IPS-NIHi11 (cell line): ENCODE results near the gene MAJIN.

Experiments used
- DNase-seq: peaks from one replicate; pipeline ENCODE4 v3.0.0; 2012; ENCODE audit warnings: mixed read lengths, low spot score

Gene MAJIN

DNA sequence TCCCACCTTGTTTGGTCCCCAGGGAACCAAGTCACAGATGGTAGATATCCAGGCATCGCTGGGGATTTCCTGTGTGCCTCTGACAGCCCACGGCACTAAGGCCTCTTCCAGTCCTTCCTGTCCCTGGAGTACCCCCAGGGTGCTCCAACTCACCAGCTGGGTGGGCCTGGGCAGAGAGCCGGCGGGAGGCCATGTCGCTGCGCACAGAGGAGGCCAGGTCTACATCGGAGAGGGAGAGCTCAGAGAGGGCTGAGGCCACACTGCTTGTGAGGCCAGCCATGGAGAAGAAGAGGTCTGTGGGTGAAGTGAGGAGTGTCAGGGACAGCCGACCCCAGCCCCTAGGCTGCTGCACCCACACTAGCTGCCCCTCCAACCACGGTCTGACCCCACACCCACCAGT is 60.2 kb downstream of the MAJIN start:
- no peak for DNase-seq

DNA sequence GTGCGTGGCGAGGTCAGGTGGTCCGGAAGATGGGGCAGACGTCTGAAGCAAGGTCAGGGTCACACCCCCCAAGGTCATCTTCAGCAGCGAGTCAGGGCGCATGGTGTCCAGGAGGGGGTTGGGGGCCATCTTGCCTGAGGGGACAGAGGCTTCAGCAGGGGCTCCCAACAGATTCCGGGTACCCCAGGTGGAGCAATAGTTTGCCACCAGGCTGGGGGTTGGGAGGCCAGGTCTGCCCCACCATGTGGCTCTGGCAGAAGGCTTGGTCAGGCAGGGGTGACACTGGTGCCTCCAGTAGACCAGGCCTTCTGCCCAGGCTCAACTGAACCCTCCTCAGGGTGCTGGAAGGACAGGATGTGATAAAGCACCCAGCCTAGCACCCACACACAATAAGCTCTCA is 60.8 kb downstream of the MAJIN start:
- no peak for DNase-seq

DNA sequence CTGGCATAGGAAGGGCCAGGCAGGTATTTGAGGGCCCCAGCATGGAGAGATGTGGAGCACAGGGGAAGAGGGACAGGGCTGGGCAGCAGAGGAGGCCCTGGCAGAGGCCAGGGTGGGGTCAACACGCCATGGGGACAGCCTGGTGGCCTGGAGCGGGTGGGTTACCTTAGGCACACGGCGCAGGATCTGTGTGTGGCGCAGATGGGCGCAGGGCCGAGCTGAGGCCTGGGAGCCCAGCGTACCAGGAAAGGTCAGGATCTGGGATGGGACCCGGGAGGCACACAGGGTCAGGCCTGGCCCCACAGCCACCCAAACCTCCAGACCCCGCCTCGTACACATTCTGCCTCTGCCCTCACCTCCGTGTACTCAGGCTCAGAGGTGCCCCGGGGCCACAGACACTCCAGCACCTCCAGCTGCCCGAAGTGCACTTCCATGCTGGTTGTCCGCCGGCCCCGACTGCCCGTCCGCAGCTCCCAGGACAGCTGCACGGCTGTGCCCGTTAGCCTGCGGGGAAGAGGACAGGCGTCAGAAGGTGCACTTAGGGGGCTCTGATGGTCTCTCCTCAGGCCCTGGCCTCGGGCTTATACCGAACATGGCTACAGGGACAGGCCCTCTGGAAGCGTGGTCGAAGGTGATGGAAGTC is 61.3 kb downstream of the MAJIN start:
- no peak for DNase-seq

DNA sequence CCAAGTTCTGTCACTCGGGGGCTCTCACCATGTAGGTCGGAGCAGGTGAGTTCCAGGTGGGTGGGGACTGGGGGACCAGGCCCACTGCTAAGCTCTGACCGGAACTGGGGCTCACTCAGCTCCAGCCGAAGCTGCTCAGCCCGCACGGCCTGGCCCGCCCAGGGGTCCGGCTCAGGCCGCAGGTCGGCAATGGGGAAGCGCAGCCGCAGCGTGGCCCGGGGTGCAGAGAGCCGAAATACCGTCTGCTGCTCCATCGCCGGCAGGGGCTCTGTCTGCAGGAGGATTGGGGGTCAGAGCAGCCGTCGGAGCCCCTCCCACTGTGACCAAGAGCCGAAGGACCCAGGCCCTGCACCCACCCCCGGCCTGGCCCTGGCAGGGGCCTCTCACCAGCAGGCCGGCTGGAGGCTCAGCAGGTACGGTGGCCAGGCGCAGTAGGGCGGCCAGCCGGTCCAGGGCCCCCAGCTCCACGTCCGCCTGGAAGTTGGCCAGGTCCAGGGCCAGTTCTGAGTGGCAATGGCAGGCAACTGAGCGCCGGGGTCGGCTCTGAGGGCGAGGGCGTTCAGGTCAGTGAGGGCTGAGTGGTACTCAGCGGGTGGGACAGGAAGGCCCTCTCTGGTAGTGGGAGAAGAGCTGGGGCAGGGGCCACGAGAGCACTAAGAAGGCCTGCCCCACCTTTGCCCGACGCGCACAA is 62.1 kb downstream of the MAJIN start:
- DNase-seq: no peak

DNA sequence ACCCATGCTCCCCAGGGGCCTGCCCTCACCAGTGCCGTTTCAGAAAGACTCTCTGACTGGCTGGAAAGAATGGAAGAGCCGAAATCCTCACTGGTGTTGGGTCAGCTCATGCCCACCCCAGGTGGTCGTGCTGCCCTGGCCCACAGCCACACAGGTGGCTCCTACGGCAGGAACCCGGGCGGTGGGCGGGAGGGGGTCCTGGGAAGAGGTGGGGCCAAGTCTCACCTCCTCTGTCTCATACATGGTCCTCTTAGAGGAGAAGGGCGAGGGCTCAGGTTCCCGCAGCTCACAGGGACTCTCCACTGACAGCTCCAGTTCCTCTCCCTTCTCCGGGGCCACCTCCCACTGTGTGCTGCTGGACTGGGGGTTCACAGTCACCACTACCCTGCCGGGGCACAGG is 63.1 kb downstream of the MAJIN start:
- DNase-seq: no peak

DNA sequence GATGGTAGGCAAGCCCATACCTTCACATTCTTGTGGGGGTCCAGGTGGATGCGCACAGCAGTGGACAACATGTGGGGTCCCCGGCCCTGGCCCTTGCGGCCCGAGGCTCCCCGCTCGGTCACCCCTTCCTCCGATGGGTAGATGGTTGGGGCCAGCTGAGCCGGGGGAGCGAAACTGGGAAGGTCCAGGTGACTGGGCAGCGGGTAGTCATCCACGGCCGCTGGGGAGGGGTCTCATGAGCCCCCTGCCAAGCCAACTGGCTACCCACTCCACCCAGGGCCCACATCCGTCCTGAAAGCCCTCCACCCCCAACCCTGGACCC is 65.6 kb downstream of the MAJIN start:
- no peak for DNase-seq

DNA sequence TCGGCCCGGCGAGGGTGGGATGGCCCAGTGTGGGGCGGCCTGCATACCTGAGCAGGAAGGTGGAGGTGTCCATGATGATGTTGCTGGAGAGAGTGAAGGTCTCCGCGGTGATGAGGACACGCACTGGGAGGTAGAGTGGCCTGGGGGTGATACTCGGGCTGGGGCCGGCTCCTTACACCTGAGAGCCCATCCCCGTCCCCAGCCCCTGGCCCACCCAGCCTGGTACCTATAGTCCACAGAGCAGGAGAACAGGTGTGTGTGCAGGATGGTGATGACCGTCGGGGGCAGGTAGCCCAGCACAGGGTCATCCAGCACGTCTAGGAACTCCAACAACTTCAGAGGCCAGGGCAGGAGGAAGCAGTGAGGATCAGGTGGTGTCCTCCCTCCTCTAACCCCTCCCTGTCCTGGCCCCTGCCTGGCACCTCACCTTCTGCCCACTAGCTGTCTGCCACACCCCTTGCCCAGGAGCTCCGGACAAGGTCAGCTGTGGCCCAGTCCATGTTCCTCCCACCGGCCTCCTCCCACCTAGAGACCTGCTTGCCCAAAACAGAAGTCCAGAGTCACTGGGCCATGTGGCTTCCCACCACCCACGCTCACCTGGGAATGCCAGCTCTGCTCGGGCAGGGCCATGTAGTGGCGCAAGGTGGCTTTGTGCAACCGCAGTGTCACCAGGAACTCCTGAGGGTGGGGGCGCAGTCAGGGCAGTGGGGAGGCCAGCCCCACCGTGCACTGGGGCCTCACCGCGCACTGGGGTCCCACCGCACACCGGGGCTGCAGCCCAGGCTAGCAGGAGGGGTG is 66.2 kb downstream of the MAJIN start:
- no peak for DNase-seq

DNA sequence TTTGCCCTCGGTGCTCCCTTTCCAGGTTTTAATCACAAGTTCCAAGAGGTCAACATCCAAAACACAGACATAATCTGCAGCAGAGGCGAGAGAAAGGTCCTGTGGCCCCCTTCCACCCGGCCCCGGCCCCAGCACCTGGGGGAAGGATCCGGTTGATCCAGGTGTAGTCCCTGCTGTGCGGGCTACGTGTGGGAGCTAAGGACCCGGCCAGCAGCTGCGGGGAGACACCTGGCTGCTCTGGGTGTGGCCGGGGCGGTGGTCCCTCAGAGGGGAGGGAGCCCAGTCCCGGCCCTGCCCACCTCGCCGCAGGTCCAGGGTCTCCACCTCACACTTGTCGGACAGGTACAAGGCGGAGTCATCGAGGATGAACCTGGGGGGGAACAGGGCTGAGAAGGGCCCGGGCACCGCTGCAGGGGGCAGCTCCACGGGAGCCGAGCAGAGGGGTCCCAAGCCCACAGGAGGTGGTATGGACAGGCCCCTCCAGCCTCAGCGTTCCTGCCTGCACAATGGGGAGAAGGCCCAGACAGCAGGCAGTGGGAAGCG is 68.5 kb downstream of the MAJIN start:
- no peak for DNase-seq

DNA sequence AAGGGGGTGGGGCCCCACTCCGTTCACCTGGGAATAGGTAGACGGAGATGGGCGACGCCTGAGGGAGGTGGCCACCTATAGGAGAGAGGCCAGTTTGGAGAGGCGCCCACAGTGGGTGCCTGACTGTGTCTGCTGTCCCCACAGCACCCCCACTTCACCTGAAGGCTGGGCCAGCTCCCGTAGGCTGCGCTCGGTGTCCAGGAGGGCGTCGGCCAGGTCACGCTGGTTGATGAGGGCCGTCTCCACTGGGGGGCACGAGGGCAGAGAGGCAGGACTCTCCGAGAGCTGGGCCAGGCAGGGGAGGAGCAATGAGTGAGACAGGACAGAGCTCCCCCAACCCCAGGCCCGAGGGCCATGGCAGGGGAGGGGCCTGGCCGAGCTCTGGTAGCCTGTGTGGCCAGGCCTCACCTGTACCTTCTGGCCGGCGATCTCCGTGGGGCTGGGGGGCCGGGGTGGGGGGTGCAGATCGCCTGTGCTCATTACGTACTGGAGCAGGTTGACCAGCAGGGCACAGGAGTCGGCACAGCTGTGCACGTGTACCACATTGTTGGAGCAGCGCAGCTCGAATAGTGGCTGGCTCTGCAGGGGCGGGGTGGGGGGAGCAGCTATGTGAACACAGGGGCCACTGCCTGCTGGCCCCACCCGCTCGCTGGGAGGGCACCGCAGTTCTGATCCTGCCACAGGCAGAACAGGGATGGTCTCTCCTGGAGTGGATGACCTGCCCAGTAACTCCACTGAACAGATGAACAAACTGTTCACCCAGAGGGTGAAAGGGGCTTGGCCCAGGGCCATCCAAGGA is 69.6 kb downstream of the MAJIN start:
- no peak for DNase-seq

DNA sequence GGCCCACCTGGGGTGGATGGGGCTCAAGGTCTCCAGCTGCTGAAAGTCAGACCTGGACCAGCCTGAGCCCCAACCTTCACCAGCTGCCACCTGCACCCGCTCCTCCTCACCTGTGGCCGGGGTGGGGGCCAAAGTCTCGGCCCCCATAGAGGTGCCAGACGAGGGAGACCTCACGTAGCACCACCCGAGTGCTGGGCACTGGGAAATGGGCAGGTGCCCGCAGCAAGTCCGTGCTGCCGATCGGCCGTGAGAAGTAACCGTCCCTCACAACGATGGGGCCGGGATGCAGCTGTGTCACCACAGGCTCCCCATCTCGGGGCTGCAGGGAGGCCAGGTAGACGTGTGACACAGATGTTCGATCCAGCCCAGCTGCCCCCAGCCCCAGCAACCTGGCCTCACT is 71.1 kb downstream of the MAJIN start:
- no peak for DNase-seq

DNA sequence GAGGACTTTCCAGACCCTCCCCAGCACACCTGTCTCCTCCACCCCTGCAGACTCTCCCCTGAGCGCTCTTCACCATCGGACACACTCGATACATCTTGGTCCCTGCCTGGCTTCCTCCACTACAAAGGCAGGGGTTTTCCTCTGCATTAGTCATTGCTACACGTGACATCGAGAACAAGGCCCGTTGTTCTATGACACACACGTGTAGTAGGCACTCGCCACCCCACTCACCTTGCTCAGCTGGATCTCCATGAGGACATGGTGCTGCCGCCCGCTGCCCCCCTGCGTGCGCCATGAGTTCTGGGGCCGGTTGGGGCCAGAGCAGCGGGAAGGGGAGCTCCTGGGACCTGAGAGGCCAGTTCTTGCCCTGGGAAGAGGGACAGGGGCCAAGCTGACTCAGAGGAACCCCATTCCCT is 71.6 kb downstream of the MAJIN start:
- DNase-seq: no peak

DNA sequence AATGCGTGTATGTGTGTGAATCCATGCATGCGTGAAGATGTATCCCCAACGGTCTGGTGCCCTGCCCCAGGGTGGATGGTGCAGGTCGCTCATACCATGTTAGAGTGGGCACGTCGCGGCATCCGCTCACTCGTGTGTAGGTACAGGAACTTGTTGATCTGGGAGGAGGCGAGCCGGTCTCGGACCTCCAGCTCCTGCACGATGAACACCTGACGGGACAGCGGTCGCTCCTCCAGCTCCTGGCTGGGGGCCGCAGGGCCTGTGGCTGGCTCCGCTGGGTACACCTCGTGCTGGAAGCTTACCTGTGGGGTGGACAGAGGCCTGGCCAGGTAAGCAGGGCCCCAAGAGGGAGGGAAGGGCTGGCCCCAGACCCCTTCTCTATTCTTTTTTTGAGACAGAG is 73.4 kb downstream of the MAJIN start:
- DNase-seq: no peak

DNA sequence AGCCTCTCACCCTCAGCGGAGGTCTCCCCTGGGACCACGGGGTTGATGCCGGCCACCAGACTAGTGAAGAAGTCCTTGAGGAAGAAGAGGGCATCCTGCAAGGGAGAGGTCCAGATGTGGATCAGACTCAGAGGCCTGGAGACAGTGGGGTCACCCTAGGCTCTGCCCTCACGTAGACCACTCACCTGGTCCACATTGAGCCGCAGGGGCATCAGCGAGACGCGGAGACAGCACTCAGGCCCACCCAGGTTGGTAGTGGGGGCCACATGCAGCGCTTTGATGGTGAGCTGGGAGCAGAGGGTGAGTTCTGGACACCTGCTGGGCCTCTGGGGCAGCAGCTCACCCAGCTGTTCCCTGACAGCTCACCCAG is 73.8 kb downstream of the MAJIN start:
- DNase-seq: no peak

DNA sequence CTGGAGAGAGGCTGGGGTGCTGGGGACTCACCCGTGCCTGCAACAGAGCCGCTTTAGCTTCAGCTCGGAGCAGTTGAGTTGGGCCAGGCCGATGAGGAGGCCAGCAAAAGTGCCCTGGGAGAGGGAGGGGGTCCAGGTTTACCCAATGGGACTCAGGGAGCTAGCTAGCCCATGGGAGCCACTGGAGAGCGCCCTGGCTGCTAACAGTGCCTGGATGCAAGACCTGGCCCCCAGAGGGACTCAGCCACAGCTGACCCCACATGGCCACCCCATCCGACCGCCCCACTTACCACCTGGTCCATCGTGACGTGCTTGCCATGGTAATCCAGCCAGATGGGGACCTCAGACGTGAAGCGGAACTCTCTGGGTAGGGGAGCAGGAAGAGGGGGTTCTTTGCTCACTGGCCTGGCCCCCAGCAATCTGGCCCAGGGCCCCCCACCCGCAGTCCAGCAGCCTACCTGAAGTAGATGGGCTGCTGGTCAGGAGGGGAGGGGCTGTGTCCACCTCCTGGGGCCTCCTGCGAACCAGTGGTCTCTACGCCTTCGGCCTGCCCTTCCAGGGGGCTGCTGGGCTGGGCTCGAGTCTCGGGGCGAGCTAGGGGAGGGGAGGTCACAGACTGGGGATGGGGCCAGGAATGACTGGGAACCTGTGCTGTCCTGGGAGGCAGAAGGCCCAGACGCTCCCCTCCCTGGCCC is 74.4 kb downstream of the MAJIN start:
- DNase-seq: no peak

DNA sequence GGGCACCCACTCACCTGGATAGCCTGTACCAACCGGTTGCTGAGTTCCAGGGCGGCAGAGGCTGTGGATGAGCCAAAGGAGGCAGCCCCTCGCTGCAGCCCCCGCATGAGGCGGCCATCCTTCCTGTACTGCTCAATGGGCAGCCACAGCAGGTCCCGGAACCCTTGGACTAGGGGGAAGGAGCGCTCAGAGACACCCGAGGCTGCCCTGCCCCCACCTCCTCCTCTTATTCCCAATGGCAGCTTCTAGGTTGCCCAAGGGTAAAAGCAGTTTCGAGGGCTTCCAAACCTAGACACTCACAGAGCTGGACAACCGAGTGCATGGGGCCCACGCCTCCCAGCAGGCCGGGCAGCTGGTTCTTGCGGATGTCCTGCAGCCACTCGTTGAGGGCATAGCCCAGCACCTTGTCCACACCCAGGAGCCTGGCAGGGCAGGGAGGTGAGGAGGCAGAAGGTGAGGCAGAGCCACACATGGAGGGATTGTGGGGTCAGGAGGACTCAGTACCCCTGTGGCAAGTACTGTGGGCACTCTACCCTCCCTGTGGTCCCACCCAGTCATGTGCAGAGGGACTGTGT is 75.4 kb downstream of the MAJIN start:
- DNase-seq: no peak

DNA sequence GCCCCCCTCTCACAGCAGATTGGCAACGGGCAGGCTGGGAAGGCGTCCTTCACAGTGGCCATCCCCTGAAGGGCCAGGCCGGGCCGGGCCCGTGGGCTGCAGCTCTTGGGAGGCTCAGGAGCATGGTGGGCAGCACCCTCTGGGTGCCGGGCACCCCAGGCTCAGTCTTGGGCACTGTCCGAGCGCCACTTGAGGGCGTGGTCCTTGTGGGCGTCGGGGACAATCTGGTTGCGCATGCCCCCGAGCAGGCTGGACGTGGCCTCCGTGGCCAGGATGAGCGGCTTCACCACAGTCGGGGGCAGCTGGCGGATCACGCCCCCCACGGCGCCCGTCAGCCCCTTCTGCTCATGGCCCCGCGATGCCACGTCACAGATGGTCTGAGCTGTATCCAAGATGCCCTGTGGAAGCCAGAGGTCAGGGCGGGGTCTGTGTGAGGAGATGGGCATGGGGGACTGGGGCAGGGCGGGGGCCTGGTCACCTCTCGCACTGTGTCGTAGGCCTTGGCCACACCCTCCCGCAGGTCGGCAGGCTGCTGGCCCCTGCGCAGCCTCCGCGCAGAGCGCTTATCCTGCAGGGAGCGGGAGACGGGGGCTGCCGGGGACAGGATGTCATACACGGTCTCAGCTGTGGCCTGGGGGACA is 77.0 kb downstream of the MAJIN start:
- no peak for DNase-seq

DNA sequence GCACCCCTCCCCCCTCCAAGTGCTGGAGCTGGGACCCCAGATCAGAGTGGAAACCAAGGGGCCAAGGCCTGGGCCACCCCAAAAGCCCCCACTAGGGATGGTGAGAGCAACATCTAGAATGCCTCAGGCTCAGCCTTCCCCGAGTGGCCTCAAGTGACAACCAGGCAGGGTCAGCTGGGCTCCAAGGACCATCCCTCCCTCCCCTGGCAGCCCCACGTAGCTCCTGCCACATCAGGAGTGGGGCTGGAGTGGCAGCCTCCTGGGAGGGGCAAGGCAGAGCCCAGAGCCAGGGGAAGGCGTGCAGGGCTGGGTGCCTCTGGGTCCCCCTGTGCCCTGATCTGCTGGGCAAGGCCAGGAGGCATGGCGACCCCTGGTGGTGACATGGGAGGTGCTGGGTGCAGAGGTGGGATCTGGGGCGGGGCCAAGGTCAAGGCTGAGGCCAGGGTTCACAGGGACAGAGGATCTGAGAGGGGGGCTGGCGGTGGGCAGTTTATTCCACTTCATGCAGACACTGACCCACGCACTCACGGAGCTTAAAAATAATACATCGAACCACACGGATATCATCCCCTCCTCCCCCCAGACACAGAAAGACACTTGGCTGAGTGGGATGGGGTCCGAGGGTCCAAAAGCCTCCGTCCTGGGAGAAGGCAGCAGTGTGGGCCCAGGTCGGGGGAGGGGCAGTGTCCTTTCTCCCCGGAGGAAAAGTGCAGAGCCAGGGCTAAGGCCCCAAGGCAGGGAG is 77.7 kb downstream of the MAJIN start:
- peak; percentile 94 for DNase-seq

DNA sequence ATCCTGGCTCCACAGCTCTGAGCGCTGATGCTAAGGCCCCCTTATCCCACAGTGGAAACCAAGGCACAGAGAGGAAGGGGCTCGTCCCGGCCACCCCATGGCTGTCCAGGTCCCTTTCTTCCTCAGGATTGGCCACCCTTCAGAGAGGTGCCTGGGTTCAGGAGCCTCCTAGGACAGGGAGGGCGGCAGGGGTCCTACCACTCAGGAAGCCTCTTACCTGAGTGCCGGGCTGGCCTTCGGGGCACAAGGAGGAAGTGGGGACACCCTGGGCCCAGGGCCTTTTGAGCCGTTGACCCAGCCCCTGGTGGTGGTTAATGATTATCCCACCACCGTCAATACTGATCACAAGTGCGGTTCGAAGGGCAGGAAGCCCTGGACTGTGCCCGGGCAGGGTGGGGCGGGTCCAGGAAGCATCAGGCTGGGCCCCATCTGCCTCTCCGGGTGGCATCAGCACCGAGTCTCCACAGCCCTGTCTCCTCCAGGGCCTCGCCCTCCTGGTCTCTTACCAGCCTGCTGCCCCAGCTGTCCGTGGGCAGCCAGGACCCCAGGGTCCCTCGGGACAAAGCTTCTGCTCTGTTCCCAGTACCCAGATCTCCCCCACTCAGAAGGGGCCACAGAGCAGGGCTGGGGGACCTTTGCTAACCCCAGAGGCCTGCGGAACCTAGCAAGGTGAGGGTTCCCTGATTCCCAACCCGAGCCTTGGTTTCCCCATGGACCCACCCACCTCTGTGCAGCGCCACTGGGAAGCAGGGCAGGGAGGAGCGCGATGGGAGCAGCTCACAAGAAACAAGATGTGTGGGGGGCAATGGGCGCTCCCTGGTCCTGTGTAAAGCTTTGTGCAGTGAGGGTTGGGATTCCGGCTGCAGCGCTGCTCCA is 78.5 kb downstream of the MAJIN start:
- DNase-seq: no peak

DNA sequence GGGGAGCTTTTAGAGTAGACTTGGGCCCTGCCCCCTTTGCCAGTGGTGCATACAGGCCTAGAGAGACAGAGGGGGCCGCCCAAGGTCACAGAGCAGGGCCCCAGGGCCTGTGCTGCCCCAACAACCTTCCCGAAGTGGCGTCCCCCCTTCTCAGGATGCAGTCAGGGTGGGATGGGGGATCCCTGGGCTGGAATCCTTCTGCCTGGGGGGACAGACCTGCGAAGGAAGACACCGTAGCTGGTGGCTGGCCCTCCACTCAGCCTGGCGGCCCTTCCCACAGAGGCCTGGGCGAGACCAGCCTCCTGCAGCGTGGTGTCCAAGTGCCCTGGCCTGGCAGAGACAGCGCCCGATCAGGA is 79.1 kb downstream of the MAJIN start:
- DNase-seq: no peak
